MM.1S (cell line): ENCODE measurements around the gene PPM1G.

Experiments used
- DNase-seq: peaks from one replicate; pipeline ENCODE4 v3.0.0-alpha.2; 2015
- H2AFZ ChIP-seq: fragments of 300-600 bp; sonication (generic); 2 replicates; pipeline ENCODE4 v1.6.0; 2016; ENCODE audit warnings: antibody characterized with exemption, low read length
- H3F3A ChIP-seq: fragments of 300-600 bp; sonication (generic); 2 replicates; pipeline ENCODE4 v1.6.1; 2016; ENCODE audit warnings: mild to moderate bottlenecking, antibody characterized with exemption, low read length, moderate library complexity, mixed read lengths; ENCODE audit not compliant: insufficient read depth
- H3K27ac ChIP-seq: fragments of 300-600 bp; sonication (generic); 2 replicates; pipeline ENCODE4 v1.5.1; 2016; ENCODE audit warnings: mild to moderate bottlenecking, low read length
- H3K27me3 ChIP-seq: fragments of 300-600 bp; sonication (generic); replicated peaks from 2 replicates; pipeline ENCODE4 v1.6.0; 2016; ENCODE audit warnings: low read length; ENCODE audit not compliant: insufficient read depth
- H3K36me3 ChIP-seq: fragments of 300-600 bp; sonication (generic); replicated peaks from 2 replicates; pipeline ENCODE4 v1.6.1; 2016; ENCODE audit warnings: mild to moderate bottlenecking, low read length, mixed read lengths; ENCODE audit not compliant: insufficient read depth
- H3K4me1 ChIP-seq: fragments of 300-600 bp; sonication (generic); 2 replicates; pipeline ENCODE4 v1.6.1; 2016; ENCODE audit warnings: low read length, mixed read lengths
- H3K4me2 ChIP-seq: fragments of 300-600 bp; sonication (generic); 2 replicates; pipeline ENCODE4 v1.6.0; 2016; ENCODE audit warnings: low read depth, low read length
- H3K4me3 ChIP-seq: fragments of 300-600 bp; sonication (generic); 2 replicates; pipeline ENCODE4 v1.5.1; 2016; ENCODE audit warnings: low read length, mixed read lengths
- H3K79me2 ChIP-seq: fragments of 300-600 bp; sonication (generic); 2 replicates; pipeline ENCODE4 v1.6.1; 2016; ENCODE audit warnings: mixed run types, low read length, mixed read lengths
- H3K9ac ChIP-seq: fragments of 300-600 bp; sonication (generic); 2 replicates; pipeline ENCODE4 v1.6.1; 2016; ENCODE audit warnings: low read length, mixed read lengths
- H3K9me2 ChIP-seq: fragments of 300-600 bp; sonication (generic); replicated peaks from 2 replicates; pipeline ENCODE4 v1.6.1; 2016; ENCODE audit warnings: mild to moderate bottlenecking, low read length, mixed read lengths; ENCODE audit not compliant: insufficient read depth
- H3K9me3 ChIP-seq: fragments of 300-600 bp; sonication (generic); replicated peaks from 2 replicates; pipeline ENCODE4 v1.6.1; 2016; ENCODE audit warnings: mild to moderate bottlenecking, low read length, mixed read lengths; ENCODE audit not compliant: insufficient read depth
- H4K20me1 ChIP-seq: fragments of 300-600 bp; sonication (generic); 2 replicates; pipeline ENCODE4 v1.6.1; 2016; ENCODE audit warnings: mild to moderate bottlenecking, low read length, moderate library complexity, mixed read lengths; ENCODE audit not compliant: insufficient read depth
- EZH2 ChIP-seq: fragments of 300-600 bp; sonication (generic); optimal IDR thresholded peaks from 2 replicates; pipeline ENCODE3; 2017; ENCODE audit warnings: low read depth, mild to moderate bottlenecking, antibody characterized with exemption, low read length, mixed read lengths
- EZH2phosphoT487 ChIP-seq: fragments of 300-600 bp; sonication (generic); IDR thresholded peaks from 2 replicates; pipeline ENCODE4 v1.6.1; 2018; ENCODE audit warnings: antibody characterized with exemption, low read length
- TF ChIP-seq, protein P1 (sequence below): fragments of 300-600 bp; sonication (generic); IDR thresholded peaks from 2 replicates; pipeline ENCODE4 v1.5.1; 2016; ENCODE audit warnings: antibody characterized with exemption, low read length, mixed read lengths

Gene PPM1G

DNA sequence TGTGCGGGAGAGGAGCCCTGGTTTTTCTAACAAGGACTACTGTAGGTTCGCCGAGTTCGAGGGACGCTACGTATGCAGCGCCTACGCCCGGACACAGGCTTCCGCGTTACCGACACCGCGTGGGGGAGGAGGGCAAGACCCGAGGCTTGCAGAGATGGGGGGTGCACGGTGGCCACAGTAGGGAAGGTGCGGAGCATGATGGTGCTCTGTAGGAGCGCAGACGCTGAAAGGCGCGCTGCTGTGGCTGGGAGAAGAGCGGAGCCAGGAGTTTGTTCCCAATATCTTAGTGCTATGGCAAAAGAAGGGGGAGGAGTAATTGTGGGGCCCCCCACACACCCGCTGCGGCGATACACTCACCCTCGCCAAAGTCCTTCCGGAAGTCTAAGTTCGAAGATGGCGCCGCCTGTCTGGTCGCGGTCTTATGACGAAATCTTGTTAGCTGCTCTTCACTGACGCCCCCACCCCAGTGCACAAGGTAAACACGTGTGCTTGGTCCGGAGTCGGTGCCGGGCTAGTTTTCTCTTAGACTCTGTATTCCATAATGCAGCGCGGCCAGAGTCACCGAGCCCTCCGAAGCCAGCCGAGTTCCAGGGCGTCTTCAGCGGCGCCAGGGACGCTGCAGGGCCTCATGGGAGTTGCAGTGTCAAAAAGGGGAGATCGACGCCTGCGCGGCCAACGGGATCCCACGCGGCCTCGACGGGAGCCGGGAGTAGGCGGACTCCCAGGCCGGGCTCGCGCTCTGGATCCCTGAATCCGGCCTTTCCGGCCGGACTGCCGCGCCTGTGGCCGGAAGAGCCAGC is 52.8 kb downstream of the PPM1G start, which contains the start of gene GTF3C2:
GTF3C2 (minus strand) TSS at position 383 of the 800 bp plus-strand sequence. CDS start 13,210 bp downstream, outside the sequence.
- peaks cover 13% of the 10 kb centered on the region for H3F3A ChIP-seq
- H3K4me3 ChIP-seq: peak within 1 kb of the TSS; percentile 95
- peak; percentile 95 for DNase-seq
- peak within 1 kb of the TSS; percentile 93 for H3K4me2 ChIP-seq
- H3K9ac ChIP-seq: peak within 1 kb of the TSS; percentile 90
- H2AFZ ChIP-seq: peak within 1 kb of the TSS; percentile 86
- no peaks in the 10 kb centered on the region for H4K20me1 ChIP-seq
- TF ChIP-seq EZH2 (no peak), EZH2phosphoT487 (no peak)
- TF ChIP-seq, protein P1, sequence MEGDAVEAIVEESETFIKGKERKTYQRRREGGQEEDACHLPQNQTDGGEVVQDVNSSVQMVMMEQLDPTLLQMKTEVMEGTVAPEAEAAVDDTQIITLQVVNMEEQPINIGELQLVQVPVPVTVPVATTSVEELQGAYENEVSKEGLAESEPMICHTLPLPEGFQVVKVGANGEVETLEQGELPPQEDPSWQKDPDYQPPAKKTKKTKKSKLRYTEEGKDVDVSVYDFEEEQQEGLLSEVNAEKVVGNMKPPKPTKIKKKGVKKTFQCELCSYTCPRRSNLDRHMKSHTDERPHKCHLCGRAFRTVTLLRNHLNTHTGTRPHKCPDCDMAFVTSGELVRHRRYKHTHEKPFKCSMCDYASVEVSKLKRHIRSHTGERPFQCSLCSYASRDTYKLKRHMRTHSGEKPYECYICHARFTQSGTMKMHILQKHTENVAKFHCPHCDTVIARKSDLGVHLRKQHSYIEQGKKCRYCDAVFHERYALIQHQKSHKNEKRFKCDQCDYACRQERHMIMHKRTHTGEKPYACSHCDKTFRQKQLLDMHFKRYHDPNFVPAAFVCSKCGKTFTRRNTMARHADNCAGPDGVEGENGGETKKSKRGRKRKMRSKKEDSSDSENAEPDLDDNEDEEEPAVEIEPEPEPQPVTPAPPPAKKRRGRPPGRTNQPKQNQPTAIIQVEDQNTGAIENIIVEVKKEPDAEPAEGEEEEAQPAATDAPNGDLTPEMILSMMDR: no peak
- H3K27me3 ChIP-seq: no peaks in the 10 kb centered on the region
- H3K9me3 ChIP-seq: no peaks in the 10 kb centered on the region
- H3K27ac ChIP-seq: peak within 1 kb of the TSS; percentile 97
- no peaks in the 10 kb centered on the region for H3K36me3 ChIP-seq
- H3K9me2 ChIP-seq: no peaks in the 10 kb centered on the region
- peaks cover 7% of the 10 kb centered on the region for H3K4me1 ChIP-seq
- peaks cover 69% of the 10 kb centered on the region for H3K79me2 ChIP-seq

GRCh38 chr2:27356056-27356381 is 53.4 kb downstream of the PPM1G start:
- Histone ChIP-seq H3K27me3 (no peaks in the 10 kb centered on the region), H3K4me3 (peak overlapping the region; percentile 95), H3K79me2 (peaks cover 74% of the 10 kb centered on the region), H3K4me2 (peak overlapping the region; percentile 93), H3K4me1 (peaks cover 8% of the 10 kb centered on the region), H3K9me3 (no peaks in the 10 kb centered on the region), H3K9me2 (no peaks in the 10 kb centered on the region), H3K36me3 (no peaks in the 10 kb centered on the region), H3K27ac (peak overlapping the region; percentile 97), H3F3A (peaks cover 13% of the 10 kb centered on the region), H2AFZ (peak overlapping the region; percentile 86), H3K9ac (peak overlapping the region; percentile 90), H4K20me1 (no peaks in the 10 kb centered on the region)
- DNase-seq: no peak
- TF ChIP-seq EZH2: no peak
- TF ChIP-seq EZH2phosphoT487: no peak
- TF ChIP-seq, protein P1: no peak

DNA sequence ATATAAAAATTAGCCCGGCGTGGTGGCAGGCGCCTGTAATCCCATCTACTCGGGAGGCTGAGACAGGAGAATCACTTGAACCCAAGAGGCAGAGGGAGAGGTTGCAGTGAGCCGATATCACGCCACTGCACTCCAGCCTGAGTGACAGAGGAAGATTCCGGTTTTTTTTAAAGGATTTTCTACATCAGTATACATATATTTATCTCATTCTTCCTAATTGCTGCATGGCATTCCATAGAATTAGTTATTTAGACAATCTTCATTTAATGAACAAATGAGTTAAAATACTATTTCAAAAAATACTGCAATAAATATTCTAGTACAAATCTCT is 54.8 kb downstream of the PPM1G start:
- H3K79me2 ChIP-seq: peaks cover 88% of the 10 kb centered on the region
- no peaks in the 10 kb centered on the region for H4K20me1 ChIP-seq
- H3K9me2 ChIP-seq: no peaks in the 10 kb centered on the region
- no peak overlapping the region for H2AFZ ChIP-seq
- no peak for DNase-seq
- H3K4me1 ChIP-seq: peaks cover 18% of the 10 kb centered on the region
- no peaks in the 10 kb centered on the region for H3K36me3 ChIP-seq
- TF ChIP-seq EZH2phosphoT487 (no peak), EZH2 (no peak)
- TF ChIP-seq, protein P1: no peak
- no peak overlapping the region for H3K4me3 ChIP-seq
- H3K27ac ChIP-seq: no peak overlapping the region
- H3K9ac ChIP-seq: no peak overlapping the region
- H3K27me3 ChIP-seq: no peaks in the 10 kb centered on the region
- H3K9me3 ChIP-seq: no peaks in the 10 kb centered on the region
- no peak overlapping the region for H3K4me2 ChIP-seq
- H3F3A ChIP-seq: peaks cover 22% of the 10 kb centered on the region
